Activated T-helper 1 cell treated with anti-CD3 and anti-CD28 coated beads, Interleukin-12 subunit alpha, Interleukin-12 subunit beta, Interleukin-2, Interleukin-4 antibody, amounts not matched to agents 30 ng/mL and 10 ng/mL and 1 ng/mL, durations not matched to agents 14 hours and 24 hours and 36 hours (primary cell): ENCODE results near the gene ADAM12. TPM values are rescaled to one million over a fixed set of nuclear protein-coding genes. Genes with fewer than 3 reads are reported as not detected.
"Not testable (repeated sequence)": the region's sequence is repeated elsewhere in the genome, so short reads cannot be mapped to it uniquely, and the experiment has no call there.

Experiments used
- DNase-seq: peaks from one replicate; pipeline ENCODE4 v3.0.0; 2021; ENCODE audit warnings: low spot score
- H3K27ac Mint-ChIP-seq: one replicate; pipeline ENCODE4 v1.8.0; 2021; ENCODE audit warnings: mild to moderate bottlenecking, mixed read lengths
- H3K27me3 Mint-ChIP-seq: one replicate; pipeline ENCODE4 v1.8.0; 2022; ENCODE audit warnings: mild to moderate bottlenecking, moderate library complexity, mixed read lengths; ENCODE audit not compliant: insufficient read depth
- H3K36me3 Mint-ChIP-seq: one replicate; pipeline ENCODE4 v1.8.0; 2021; ENCODE audit warnings: low read depth, mixed read lengths
- H3K4me1 Mint-ChIP-seq: one replicate; pipeline ENCODE4 v1.8.0; 2021; ENCODE audit warnings: low read depth, mixed read lengths
- H3K4me3 Mint-ChIP-seq: one replicate; pipeline ENCODE4 v1.8.0; 2021; ENCODE audit warnings: mild to moderate bottlenecking, moderate library complexity, mixed read lengths
- H3K9me3 Mint-ChIP-seq: one replicate; pipeline ENCODE4 v1.8.0; 2021; ENCODE audit warnings: mixed read lengths
- intact Hi-C: fragments of 100-400 bp; cut with micrococcal nuclease; formaldehyde crosslinking; loops from one replicate; pipeline ENCODE4 v1.15.1; 2024
- total RNA-seq: library from RNA; stranded (reverse); gene quantifications from 2 replicates; pipeline ENCODE4 v1.2.3, GENCODE V29; 2022

The ADAM12 gene
- total RNA-seq, 1 donor from 2014 or later, result not detected

- DNase-seq, result no peak
- H3K27me3 Mint-ChIP-seq, result no peaks in the 10 kb centered on the region
- no peak overlapping the region for H3K4me3 Mint-ChIP-seq
- H3K27ac Mint-ChIP-seq, result no peak overlapping the region
- H3K4me1 Mint-ChIP-seq, result no peaks in the 10 kb centered on the region
- peaks cover 19% of the 10 kb centered on the region for H3K9me3 Mint-ChIP-seq
- intact Hi-C loops, result no loop called here
- H3K36me3 Mint-ChIP-seq, result no peaks in the 10 kb centered on the region
Measured at GRCh38 chr10:126252884-126253610, 135.2 kb downstream of the ADAM12 start.

GRCh38 chr10:126251778-126252407 is 136.4 kb downstream of the ADAM12 start:
- Mint-ChIP-seq H3K9me3 (peaks cover 19% of the 10 kb centered on the region), H3K36me3 (no peaks in the 10 kb centered on the region), H3K27me3 (no peaks in the 10 kb centered on the region), H3K4me1 (no peaks in the 10 kb centered on the region), H3K27ac (no peak overlapping the region), H3K4me3 (no peak overlapping the region)
- DNase-seq, result no peak
- intact Hi-C loops, result no loop called here

GRCh38 chr10:126250527-126251310 is 137.6 kb downstream of the ADAM12 start:
- H3K4me3 Mint-ChIP-seq, result no peak overlapping the region
- no peaks in the 10 kb centered on the region for H3K4me1 Mint-ChIP-seq
- no peak for DNase-seq
- peaks cover 19% of the 10 kb centered on the region for H3K9me3 Mint-ChIP-seq
- H3K27ac Mint-ChIP-seq, result no peak overlapping the region
- no peaks in the 10 kb centered on the region for H3K36me3 Mint-ChIP-seq
- no peaks in the 10 kb centered on the region for H3K27me3 Mint-ChIP-seq
- intact Hi-C loops, result no loop called here

GRCh38 chr10:126250045-126250444 is 138.2 kb downstream of the ADAM12 start:
- H3K4me1 Mint-ChIP-seq, result no peaks in the 10 kb centered on the region
- no peak for DNase-seq
- no peaks in the 10 kb centered on the region for H3K27me3 Mint-ChIP-seq
- H3K9me3 Mint-ChIP-seq, result peaks cover 19% of the 10 kb centered on the region
- H3K36me3 Mint-ChIP-seq, result no peaks in the 10 kb centered on the region
- no peak overlapping the region for H3K4me3 Mint-ChIP-seq
- H3K27ac Mint-ChIP-seq, result no peak overlapping the region
- intact Hi-C loops, result no loop called here

- intact Hi-C loops, result no loop called here
- Mint-ChIP-seq H3K27me3 (no peaks in the 10 kb centered on the region), H3K9me3 (peaks cover 15% of the 10 kb centered on the region), H3K4me3 (no peak overlapping the region), H3K36me3 (no peaks in the 10 kb centered on the region), H3K27ac (no peak overlapping the region), H3K4me1 (no peaks in the 10 kb centered on the region)
- DNase-seq, result no peak
Measured at GRCh38 chr10:126247446-126247975, 140.8 kb downstream of the ADAM12 start.

- H3K27me3 Mint-ChIP-seq, H3K9me3 Mint-ChIP-seq, H3K4me1 Mint-ChIP-seq, intact Hi-C loops, DNase-seq, H3K27ac Mint-ChIP-seq, H3K36me3 Mint-ChIP-seq, H3K4me3 Mint-ChIP-seq: not testable (repeated sequence)
Measured at GRCh38 chr10:126246396-126246795, 141.9 kb downstream of the ADAM12 start.

- Mint-ChIP-seq H3K4me1 (no peaks in the 10 kb centered on the region), H3K36me3 (no peaks in the 10 kb centered on the region), H3K27ac (no peak overlapping the region), H3K4me3 (no peak overlapping the region), H3K27me3 (no peaks in the 10 kb centered on the region), H3K9me3 (no peaks in the 10 kb centered on the region)
- no peak for DNase-seq
- intact Hi-C loops, result no loop called here
Measured at GRCh38 chr10:126245501-126245900, 142.8 kb downstream of the ADAM12 start.

- Mint-ChIP-seq H3K27ac (no peak overlapping the region), H3K4me3 (no peak overlapping the region), H3K27me3 (no peaks in the 10 kb centered on the region), H3K9me3 (no peaks in the 10 kb centered on the region), H3K36me3 (no peaks in the 10 kb centered on the region), H3K4me1 (no peaks in the 10 kb centered on the region)
- intact Hi-C loops, result no loop called here
- no peak for DNase-seq
Measured at GRCh38 chr10:126243971-126244370, 144.3 kb downstream of the ADAM12 start.

GRCh38 chr10:126243306-126243705 is 145.0 kb downstream of the ADAM12 start:
- Mint-ChIP-seq H3K36me3 (no peaks in the 10 kb centered on the region), H3K27ac (no peak overlapping the region), H3K27me3 (no peaks in the 10 kb centered on the region), H3K4me3 (no peak overlapping the region), H3K4me1 (no peaks in the 10 kb centered on the region), H3K9me3 (no peaks in the 10 kb centered on the region)
- DNase-seq, result no peak
- intact Hi-C loops, result no loop called here

- intact Hi-C loops, result no loop called here
- Mint-ChIP-seq H3K27ac (no peak overlapping the region), H3K4me3 (no peak overlapping the region), H3K9me3 (no peaks in the 10 kb centered on the region), H3K36me3 (no peaks in the 10 kb centered on the region), H3K4me1 (no peaks in the 10 kb centered on the region), H3K27me3 (no peaks in the 10 kb centered on the region)
- DNase-seq, result no peak
Measured at GRCh38 chr10:126242397-126243260, 145.6 kb downstream of the ADAM12 start.

- Mint-ChIP-seq H3K9me3 (peaks cover 15% of the 10 kb centered on the region), H3K27ac (no peak overlapping the region), H3K4me3 (no peak overlapping the region), H3K4me1 (no peaks in the 10 kb centered on the region), H3K27me3 (no peaks in the 10 kb centered on the region), H3K36me3 (no peaks in the 10 kb centered on the region)
- intact Hi-C loops, result no loop called here
- no peak for DNase-seq
Measured at GRCh38 chr10:126240483-126240882, 147.8 kb downstream of the ADAM12 start.

GRCh38 chr10:126239844-126240243 is 148.4 kb downstream of the ADAM12 start:
- Mint-ChIP-seq H3K27ac (no peak overlapping the region), H3K36me3 (no peaks in the 10 kb centered on the region), H3K4me1 (no peaks in the 10 kb centered on the region), H3K27me3 (no peaks in the 10 kb centered on the region), H3K9me3 (peaks cover 15% of the 10 kb centered on the region), H3K4me3 (no peak overlapping the region)
- no peak for DNase-seq
- intact Hi-C loops, result no loop called here
